OCI-LY1 (cell line): Measurements from ENCODE around the gene DOK5.

Experiments
- H2AFZ ChIP-seq: fragments of 200-600 bp; sonication (generic), shearing (Covaris generic); 2 replicates; pipeline ENCODE4 v1.6.0; 2014; ENCODE audit warnings: antibody characterized with exemption, mild to moderate bottlenecking, low read length
- H3F3A ChIP-seq: fragments of 200-600 bp; sonication (generic), shearing (Covaris generic); 2 replicates; pipeline ENCODE4 v1.6.0; 2014; ENCODE audit warnings: mild to moderate bottlenecking, antibody characterized with exemption, low read length, moderate library complexity; ENCODE audit not compliant: insufficient read depth
- H3K27ac ChIP-seq: fragments of 200-600 bp; sonication (generic); 2 replicates; pipeline ENCODE4 v1.5.1; 2014; ENCODE audit warnings: low read length, mixed run types, mild to moderate bottlenecking, low read depth; ENCODE audit not compliant: poor library complexity, severe bottlenecking
- H3K27me3 ChIP-seq: fragments of 200-600 bp; sonication (generic); 2 replicates; pipeline ENCODE4 v1.6.0; 2014; ENCODE audit warnings: antibody characterized with exemption, mild to moderate bottlenecking, low read length, moderate library complexity; ENCODE audit not compliant: insufficient read depth
- H3K36me3 ChIP-seq: fragments of 200-600 bp; sonication (generic); 2 replicates; pipeline ENCODE4 v1.6.1; 2014; ENCODE audit warnings: mild to moderate bottlenecking, antibody characterized with exemption, low read length, moderate library complexity, mixed read lengths; ENCODE audit not compliant: insufficient read depth
- H3K4me1 ChIP-seq: fragments of 200-600 bp; sonication (generic); 2 replicates; pipeline ENCODE4 v1.5.1; 2014; ENCODE audit warnings: mild to moderate bottlenecking, low read length, moderate library complexity; ENCODE audit not compliant: insufficient read depth, severe bottlenecking
- H3K4me2 ChIP-seq: fragments of 200-600 bp; sonication (generic), shearing (Covaris generic); 2 replicates; pipeline ENCODE4 v1.6.1; 2014; ENCODE audit warnings: low read length
- H3K4me3 ChIP-seq: fragments of 200-600 bp; sonication (generic); 2 replicates; pipeline ENCODE4 v1.5.1; 2014; ENCODE audit warnings: low read length, low read depth, mild to moderate bottlenecking, mixed read lengths; ENCODE audit not compliant: poor library complexity, severe bottlenecking
- H3K79me2 ChIP-seq: fragments of 200-600 bp; shearing (Covaris generic); 2 replicates; pipeline ENCODE4 v1.6.1; 2016; ENCODE audit warnings: mixed run types, low read length, mixed read lengths; ENCODE audit not compliant: insufficient read depth
- H3K9ac ChIP-seq: fragments of 200-600 bp; sonication (generic), shearing (Covaris generic); 2 replicates; pipeline ENCODE4 v1.6.1; 2014; ENCODE audit warnings: mild to moderate bottlenecking, low read length, mixed read lengths
- H3K9me2 ChIP-seq: fragments of 200-600 bp; sonication (generic), shearing (Covaris generic); 2 replicates; pipeline ENCODE4 v1.6.1; 2014; ENCODE audit warnings: low read depth, mild to moderate bottlenecking, low read length, mixed read lengths
- H3K9me3 ChIP-seq: fragments of 200-600 bp; shearing (Covaris generic); 2 replicates; pipeline ENCODE4 v1.6.1; 2014; ENCODE audit warnings: low read length, mixed read lengths
- H4K20me1 ChIP-seq: fragments of 200-600 bp; sonication (generic), shearing (Covaris generic); 2 replicates; pipeline ENCODE4 v1.6.0; 2016; ENCODE audit warnings: mild to moderate bottlenecking, low read length; ENCODE audit not compliant: insufficient read depth
- EZH2 ChIP-seq: fragments of 200-600 bp; sonication (generic), shearing (Covaris generic); IDR thresholded peaks from 2 replicates; pipeline ENCODE4 v1.8.0; 2017; ENCODE audit warnings: borderline replicate concordance, mixed run types, mild to moderate bottlenecking, antibody characterized with exemption, low read length, moderate library complexity, mixed read lengths
- TF ChIP-seq, protein P1 (sequence below): fragments of 200-600 bp; sonication (generic), shearing (Covaris generic); IDR thresholded peaks from 2 replicates; pipeline ENCODE4 v1.5.1; 2017; ENCODE audit warnings: mild to moderate bottlenecking, antibody characterized with exemption, low read length, moderate library complexity, mixed read lengths

DOK5 gene

DNA sequence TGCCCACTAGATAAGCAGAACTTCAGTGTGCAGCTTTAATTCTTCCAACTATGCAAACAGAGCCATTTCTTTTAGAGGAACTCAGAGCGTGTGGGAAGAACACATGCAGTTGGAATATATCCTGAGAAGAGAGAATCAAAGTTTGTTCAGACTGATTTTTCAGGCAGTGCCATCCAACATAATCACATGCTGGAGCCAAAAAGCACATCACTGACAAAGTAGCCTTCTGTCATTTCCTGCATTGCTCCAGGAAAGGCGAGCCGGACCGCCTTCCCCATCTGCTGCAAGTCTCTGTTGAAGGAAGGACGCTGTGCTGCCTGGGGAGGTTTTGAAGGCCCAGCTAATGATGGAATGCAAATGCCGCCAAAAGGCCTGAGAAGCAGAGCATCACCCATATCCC, 98.4 kb downstream of the DOK5 start:
- Histone ChIP-seq H3K4me3 (no peak overlapping the region), H3K4me2 (no peak overlapping the region), H4K20me1 (no peaks in the 10 kb centered on the region), H3K9me2 (no peaks in the 10 kb centered on the region), H3K27ac (no peak overlapping the region), H3K4me1 (no peaks in the 10 kb centered on the region), H3K36me3 (no peaks in the 10 kb centered on the region), H2AFZ (no peak overlapping the region), H3K27me3 (no peaks in the 10 kb centered on the region), H3F3A (no peaks in the 10 kb centered on the region), H3K9ac (no peak overlapping the region), H3K79me2 (no peaks in the 10 kb centered on the region), H3K9me3 (no peaks in the 10 kb centered on the region)
- TF ChIP-seq, protein P1, sequence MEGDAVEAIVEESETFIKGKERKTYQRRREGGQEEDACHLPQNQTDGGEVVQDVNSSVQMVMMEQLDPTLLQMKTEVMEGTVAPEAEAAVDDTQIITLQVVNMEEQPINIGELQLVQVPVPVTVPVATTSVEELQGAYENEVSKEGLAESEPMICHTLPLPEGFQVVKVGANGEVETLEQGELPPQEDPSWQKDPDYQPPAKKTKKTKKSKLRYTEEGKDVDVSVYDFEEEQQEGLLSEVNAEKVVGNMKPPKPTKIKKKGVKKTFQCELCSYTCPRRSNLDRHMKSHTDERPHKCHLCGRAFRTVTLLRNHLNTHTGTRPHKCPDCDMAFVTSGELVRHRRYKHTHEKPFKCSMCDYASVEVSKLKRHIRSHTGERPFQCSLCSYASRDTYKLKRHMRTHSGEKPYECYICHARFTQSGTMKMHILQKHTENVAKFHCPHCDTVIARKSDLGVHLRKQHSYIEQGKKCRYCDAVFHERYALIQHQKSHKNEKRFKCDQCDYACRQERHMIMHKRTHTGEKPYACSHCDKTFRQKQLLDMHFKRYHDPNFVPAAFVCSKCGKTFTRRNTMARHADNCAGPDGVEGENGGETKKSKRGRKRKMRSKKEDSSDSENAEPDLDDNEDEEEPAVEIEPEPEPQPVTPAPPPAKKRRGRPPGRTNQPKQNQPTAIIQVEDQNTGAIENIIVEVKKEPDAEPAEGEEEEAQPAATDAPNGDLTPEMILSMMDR, result no peak
- no peak for TF ChIP-seq EZH2

DNA sequence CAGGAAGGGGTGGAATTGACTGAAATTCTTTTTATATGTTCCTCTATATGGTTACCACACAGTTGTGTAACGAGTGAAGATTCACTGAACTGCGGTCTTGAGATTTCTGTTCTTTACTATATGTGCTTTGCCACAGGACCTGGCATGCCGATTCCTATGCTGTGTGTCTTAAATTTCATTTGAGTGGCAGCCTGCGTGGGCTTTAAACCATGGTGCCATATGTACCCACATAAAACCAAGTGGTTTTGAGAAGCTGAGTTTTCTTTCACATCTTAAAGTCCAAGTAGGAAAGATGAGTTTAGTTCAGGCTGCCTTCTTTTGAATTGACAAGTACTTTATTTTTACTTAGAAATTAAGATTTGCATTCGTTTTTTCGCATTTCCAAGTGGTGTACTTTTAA, 101.1 kb downstream of the DOK5 start:
- H3K9ac ChIP-seq, result no peak overlapping the region
- H3K4me3 ChIP-seq, result no peak overlapping the region

DNA sequence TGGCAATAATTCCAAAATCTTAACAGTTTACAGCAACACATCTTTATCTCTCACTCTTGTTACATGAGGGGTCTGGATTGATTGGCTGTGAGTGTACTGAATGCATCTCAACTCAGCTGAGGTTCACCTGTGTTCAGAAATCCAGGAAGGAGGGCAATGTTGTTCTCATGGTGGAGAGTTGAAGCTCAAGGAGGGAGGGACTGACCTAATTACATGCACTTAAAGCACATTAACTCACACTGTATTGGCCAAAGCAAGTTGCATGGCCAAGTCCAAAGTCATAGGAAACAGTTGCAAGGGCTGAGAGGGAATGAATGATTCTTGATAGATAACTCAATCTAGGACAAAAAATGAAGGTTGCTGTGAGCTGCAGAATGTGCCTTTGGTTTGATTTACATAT, 102.2 kb downstream of the DOK5 start:
- H3F3A ChIP-seq, result no peaks in the 10 kb centered on the region
- H3K79me2 ChIP-seq, result no peaks in the 10 kb centered on the region
- no peak overlapping the region for H2AFZ ChIP-seq

More for the DNA sequence above, 101.1 kb downstream of the DOK5 start:
- no peak overlapping the region for H3K4me2 ChIP-seq
- no peaks in the 10 kb centered on the region for H3K9me3 ChIP-seq
- TF ChIP-seq, protein P1, result no peak
- TF ChIP-seq EZH2, result no peak
- no peaks in the 10 kb centered on the region for H3K9me2 ChIP-seq
- H3K27me3 ChIP-seq, result no peaks in the 10 kb centered on the region
- no peaks in the 10 kb centered on the region for H3K36me3 ChIP-seq
- H3K27ac ChIP-seq, result no peak overlapping the region
- no peaks in the 10 kb centered on the region for H4K20me1 ChIP-seq
- no peaks in the 10 kb centered on the region for H3F3A ChIP-seq
- H2AFZ ChIP-seq, result no peak overlapping the region
- no peaks in the 10 kb centered on the region for H3K4me1 ChIP-seq
- no peaks in the 10 kb centered on the region for H3K79me2 ChIP-seq

More for the DNA sequence above, 102.2 kb downstream of the DOK5 start:
- Histone ChIP-seq H3K4me2 (no peak overlapping the region), H4K20me1 (no peaks in the 10 kb centered on the region), H3K9ac (no peak overlapping the region), H3K4me1 (no peaks in the 10 kb centered on the region), H3K27me3 (no peaks in the 10 kb centered on the region), H3K9me2 (no peaks in the 10 kb centered on the region), H3K9me3 (no peaks in the 10 kb centered on the region), H3K4me3 (no peak overlapping the region), H3K36me3 (no peaks in the 10 kb centered on the region), H3K27ac (no peak overlapping the region)
- TF ChIP-seq EZH2, result no peak
- TF ChIP-seq, protein P1, result no peak
